ENCODE results near the gene RHOXF1.

DNA sequence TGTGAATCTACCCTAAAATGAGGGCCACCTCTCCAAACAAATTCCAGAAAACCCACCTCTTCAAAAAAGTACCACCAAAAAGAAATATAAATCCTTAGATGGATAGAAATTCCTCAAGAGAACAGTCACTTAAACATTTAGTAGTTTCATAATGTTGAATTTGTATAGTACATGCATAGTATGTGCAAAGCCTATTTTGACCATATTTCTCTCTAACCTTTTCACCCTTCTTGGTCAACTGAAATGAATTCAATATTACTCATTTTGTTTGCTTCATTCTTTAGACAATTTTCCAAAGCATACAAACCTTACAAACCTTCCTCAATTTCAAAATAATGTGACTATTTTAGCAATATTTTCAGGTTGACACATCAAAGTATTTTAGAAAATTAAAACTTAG, 4.1 kb downstream of the RHOXF1 start:
- TF ChIP-seq, protein P1, sequence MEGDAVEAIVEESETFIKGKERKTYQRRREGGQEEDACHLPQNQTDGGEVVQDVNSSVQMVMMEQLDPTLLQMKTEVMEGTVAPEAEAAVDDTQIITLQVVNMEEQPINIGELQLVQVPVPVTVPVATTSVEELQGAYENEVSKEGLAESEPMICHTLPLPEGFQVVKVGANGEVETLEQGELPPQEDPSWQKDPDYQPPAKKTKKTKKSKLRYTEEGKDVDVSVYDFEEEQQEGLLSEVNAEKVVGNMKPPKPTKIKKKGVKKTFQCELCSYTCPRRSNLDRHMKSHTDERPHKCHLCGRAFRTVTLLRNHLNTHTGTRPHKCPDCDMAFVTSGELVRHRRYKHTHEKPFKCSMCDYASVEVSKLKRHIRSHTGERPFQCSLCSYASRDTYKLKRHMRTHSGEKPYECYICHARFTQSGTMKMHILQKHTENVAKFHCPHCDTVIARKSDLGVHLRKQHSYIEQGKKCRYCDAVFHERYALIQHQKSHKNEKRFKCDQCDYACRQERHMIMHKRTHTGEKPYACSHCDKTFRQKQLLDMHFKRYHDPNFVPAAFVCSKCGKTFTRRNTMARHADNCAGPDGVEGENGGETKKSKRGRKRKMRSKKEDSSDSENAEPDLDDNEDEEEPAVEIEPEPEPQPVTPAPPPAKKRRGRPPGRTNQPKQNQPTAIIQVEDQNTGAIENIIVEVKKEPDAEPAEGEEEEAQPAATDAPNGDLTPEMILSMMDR (IDR thresholded peaks at IDR 0.05 in 8 of 11, conservative IDR thresholded peaks at IDR 0.05 in 3 of 11): no peak
- no peak for TF ChIP-seq POLR2A (IDR thresholded peaks at IDR 0.05)
- no peak for TF ChIP-seq POLR2AphosphoS5 (IDR thresholded peaks at IDR 0.05)
